NCI-H748 (cell line): ENCODE measurements around the gene TSKU.

ENCODE experiments used
- DNase-seq: peaks from one replicate; lab custom pipeline; 2025; ENCODE audit not compliant: unreplicated experiment; lab: John Stamatoyannopoulos, UW

TSKU gene

GRCh38 chr11:76844511-76844910 is 61.4 kb downstream of the TSKU start:
- DNase-seq = no peak

- DNase-seq = no peak
These were observed 61.9 kb downstream of the TSKU start for GRCh38 chr11:76845069-76845468.

DNA sequence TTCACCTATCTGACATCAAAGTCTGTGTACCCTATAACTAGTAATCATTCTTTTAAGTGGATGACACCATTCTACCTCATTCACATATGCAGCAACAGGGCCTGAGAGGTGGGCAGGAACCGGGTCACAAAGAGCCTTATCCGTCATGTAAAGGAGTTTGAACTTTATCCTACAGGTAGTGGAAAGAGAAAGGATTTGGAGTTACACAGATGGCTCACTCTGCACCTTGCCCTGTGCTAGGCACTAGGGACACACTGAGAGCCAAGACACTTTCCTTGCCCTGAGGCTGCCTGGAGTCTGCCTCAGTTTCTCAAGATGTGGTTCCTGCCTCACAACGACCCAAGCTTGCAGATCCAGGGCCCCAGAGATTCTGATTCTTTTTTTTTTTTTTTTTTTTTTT is 63.3 kb downstream of the TSKU start:
- DNase-seq = no peak
